Activated CD8-positive, alpha-beta memory T cell treated with anti-CD3 and anti-CD28 coated beads for 36 hours (primary cell): ENCODE measurements around the gene LTBP1. TPM values are rescaled to one million over a fixed set of nuclear protein-coding genes. Genes with fewer than 3 reads are reported as not detected.
"Not testable (repeated sequence)": the region's sequence is repeated elsewhere in the genome, so short reads cannot be mapped to it uniquely, and the experiment has no call there.

ENCODE experiments used
- CTCF ChIA-PET: fragments of 350-600 bp; sonication (Branson Sonifier 250); formaldehyde crosslinking; loops from one replicate; lab custom pipeline; 2021; ENCODE audit warnings: antibody characterized with exemption; lab: Charles Lee
- POLR2A ChIA-PET: fragments of 350-600 bp; sonication (Branson Sonifier 250); formaldehyde crosslinking; loops from one replicate; lab custom pipeline; 2021; ENCODE audit warnings: antibody characterized with exemption; lab: Charles Lee
- total RNA-seq, 2 experiments: library from RNA; stranded (reverse); gene quantifications; one replicate each; pipeline ENCODE4 v1.2.3, GENCODE V29; 2021

LTBP1 gene
- under 1 TPM; 0.11 to 0.15 TPM for total RNA-seq

- CTCF ChIA-PET, result interaction anchor here (0.6 kb wide), 1 partner anchor 1178 kb away, joined by 4 read pairs; no protein-coding TSS in a partner anchor
- POLR2A ChIA-PET, result no interaction called here
Measured at GRCh38 chr2:32946314-32947075, at the start of gene LTBP1. TSS of gene LTBP1 (plus strand) at chr2:32946953. CDS start at chr2:32947325, 372 bp downstream.

GRCh38 chr2:32900246-32900973, 46.3 kb upstream of the LTBP1 start:
- ChIA-PET POLR2A (no interaction called here), CTCF (no interaction called here)

- POLR2A ChIA-PET, result no interaction called here
- CTCF ChIA-PET, result no interaction called here
Measured at GRCh38 chr2:32901313-32901712, 45.4 kb upstream of the LTBP1 start.

- ChIA-PET CTCF (no interaction called here), POLR2A (no interaction called here)
Measured at GRCh38 chr2:32902174-32902573, 44.6 kb upstream of the LTBP1 start.

- ChIA-PET POLR2A (no interaction called here), CTCF (no interaction called here)
Measured at GRCh38 chr2:32902986-32903385, 43.8 kb upstream of the LTBP1 start.

- POLR2A ChIA-PET, result no interaction called here
- CTCF ChIA-PET, result interaction anchor here (0.7 kb wide), 1 partner anchor 10 kb away, joined by 3 read pairs; no protein-coding TSS in a partner anchor
Measured at GRCh38 chr2:32904074-32904473, 42.7 kb upstream of the LTBP1 start.

- POLR2A ChIA-PET, result no interaction called here
- CTCF ChIA-PET, result no interaction called here
Measured at GRCh38 chr2:32904751-32905150, 42.0 kb upstream of the LTBP1 start.

- CTCF ChIA-PET, result no interaction called here
Measured at GRCh38 chr2:32905270-32905669, 41.5 kb upstream of the LTBP1 start.

GRCh38 chr2:32910883-32911598, 35.7 kb upstream of the LTBP1 start:
- CTCF ChIA-PET, result no interaction called here
- POLR2A ChIA-PET, result interaction anchor here (0.5 kb wide), 1 partner anchor 468 kb away, joined by 3 read pairs; no protein-coding TSS in a partner anchor

More at GRCh38 chr2:32905270-32905669, 41.5 kb upstream of the LTBP1 start:
- POLR2A ChIA-PET, result no interaction called here

- ChIA-PET POLR2A (no interaction called here), CTCF (no interaction called here)
Measured at GRCh38 chr2:32915694-32916093, 31.1 kb upstream of the LTBP1 start.

- CTCF ChIA-PET, result no interaction called here
Measured at GRCh38 chr2:32918774-32919173, 28.0 kb upstream of the LTBP1 start.

GRCh38 chr2:32919901-32920300, 26.9 kb upstream of the LTBP1 start:
- POLR2A ChIA-PET, result not testable (repeated sequence)

More at GRCh38 chr2:32918774-32919173, 28.0 kb upstream of the LTBP1 start:
- POLR2A ChIA-PET, result no interaction called here

GRCh38 chr2:32921486-32921885, 25.3 kb upstream of the LTBP1 start:
- POLR2A ChIA-PET, result not testable (repeated sequence)
- CTCF ChIA-PET, result interaction anchor here (0.7 kb wide), 1 partner anchor 60 kb away, joined by 5 read pairs; no protein-coding TSS in a partner anchor

More at GRCh38 chr2:32919901-32920300, 26.9 kb upstream of the LTBP1 start:
- CTCF ChIA-PET, result not testable (repeated sequence)

GRCh38 chr2:32922501-32922900, 24.3 kb upstream of the LTBP1 start:
- ChIA-PET CTCF (no interaction called here), POLR2A (no interaction called here)

GRCh38 chr2:32923109-32923508, 23.6 kb upstream of the LTBP1 start:
- ChIA-PET CTCF (no interaction called here), POLR2A (no interaction called here)

GRCh38 chr2:32925283-32925815, 21.4 kb upstream of the LTBP1 start:
- ChIA-PET CTCF (no interaction called here), POLR2A (no interaction called here)

GRCh38 chr2:32925976-32926707, 20.6 kb upstream of the LTBP1 start:
- ChIA-PET POLR2A (no interaction called here), CTCF (no interaction called here)

GRCh38 chr2:32926708-32927084, 20.1 kb upstream of the LTBP1 start:
- POLR2A ChIA-PET, result no interaction called here

GRCh38 chr2:32930436-32930835, 16.3 kb upstream of the LTBP1 start:
- CTCF ChIA-PET, result no interaction called here
- POLR2A ChIA-PET, result no interaction called here

More at GRCh38 chr2:32926708-32927084, 20.1 kb upstream of the LTBP1 start:
- CTCF ChIA-PET, result no interaction called here
